ENCODE data around the gene C10orf95. TPM values are rescaled to one million over a fixed set of nuclear protein-coding genes. Genes with fewer than 3 reads are reported as not detected.

C10orf95 gene
- total RNA-seq, 1 donor from 2014 or later = 5.7 TPM

DNA sequence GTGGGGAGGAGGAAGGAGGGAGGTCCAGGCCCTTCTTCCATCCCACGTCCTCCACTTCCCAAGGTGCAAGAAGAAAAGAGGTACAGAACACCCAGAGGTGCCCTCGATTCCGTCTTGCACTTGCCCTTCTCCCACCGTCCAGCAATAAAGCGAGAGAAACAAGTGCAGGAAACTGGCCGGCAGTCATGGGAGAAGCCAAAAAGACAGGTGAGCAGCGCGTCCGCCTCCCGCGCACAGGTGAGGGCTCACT is 1.3 kb downstream of the C10orf95 start:
- Histone ChIP-seq H3K36me3 (no peaks in the 10 kb centered on the region), H3K9me3 (no peaks in the 10 kb centered on the region), H3K4me1 (peaks cover 41% of the 10 kb centered on the region), H3K27ac (peak overlapping the region; percentile 83), H3K27me3 (ENCODE audit: low read depth) (no peaks in the 10 kb centered on the region), H3K4me3 (peak overlapping the region; percentile 69)
- TF ChIP-seq, protein P1, sequence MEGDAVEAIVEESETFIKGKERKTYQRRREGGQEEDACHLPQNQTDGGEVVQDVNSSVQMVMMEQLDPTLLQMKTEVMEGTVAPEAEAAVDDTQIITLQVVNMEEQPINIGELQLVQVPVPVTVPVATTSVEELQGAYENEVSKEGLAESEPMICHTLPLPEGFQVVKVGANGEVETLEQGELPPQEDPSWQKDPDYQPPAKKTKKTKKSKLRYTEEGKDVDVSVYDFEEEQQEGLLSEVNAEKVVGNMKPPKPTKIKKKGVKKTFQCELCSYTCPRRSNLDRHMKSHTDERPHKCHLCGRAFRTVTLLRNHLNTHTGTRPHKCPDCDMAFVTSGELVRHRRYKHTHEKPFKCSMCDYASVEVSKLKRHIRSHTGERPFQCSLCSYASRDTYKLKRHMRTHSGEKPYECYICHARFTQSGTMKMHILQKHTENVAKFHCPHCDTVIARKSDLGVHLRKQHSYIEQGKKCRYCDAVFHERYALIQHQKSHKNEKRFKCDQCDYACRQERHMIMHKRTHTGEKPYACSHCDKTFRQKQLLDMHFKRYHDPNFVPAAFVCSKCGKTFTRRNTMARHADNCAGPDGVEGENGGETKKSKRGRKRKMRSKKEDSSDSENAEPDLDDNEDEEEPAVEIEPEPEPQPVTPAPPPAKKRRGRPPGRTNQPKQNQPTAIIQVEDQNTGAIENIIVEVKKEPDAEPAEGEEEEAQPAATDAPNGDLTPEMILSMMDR (IDR thresholded peaks at IDR 0.05) = no peak
- no peak for DNase-seq
- no peak for ATAC-seq
- intact Hi-C loops (cut with DNase I) = no loop called here

DNA sequence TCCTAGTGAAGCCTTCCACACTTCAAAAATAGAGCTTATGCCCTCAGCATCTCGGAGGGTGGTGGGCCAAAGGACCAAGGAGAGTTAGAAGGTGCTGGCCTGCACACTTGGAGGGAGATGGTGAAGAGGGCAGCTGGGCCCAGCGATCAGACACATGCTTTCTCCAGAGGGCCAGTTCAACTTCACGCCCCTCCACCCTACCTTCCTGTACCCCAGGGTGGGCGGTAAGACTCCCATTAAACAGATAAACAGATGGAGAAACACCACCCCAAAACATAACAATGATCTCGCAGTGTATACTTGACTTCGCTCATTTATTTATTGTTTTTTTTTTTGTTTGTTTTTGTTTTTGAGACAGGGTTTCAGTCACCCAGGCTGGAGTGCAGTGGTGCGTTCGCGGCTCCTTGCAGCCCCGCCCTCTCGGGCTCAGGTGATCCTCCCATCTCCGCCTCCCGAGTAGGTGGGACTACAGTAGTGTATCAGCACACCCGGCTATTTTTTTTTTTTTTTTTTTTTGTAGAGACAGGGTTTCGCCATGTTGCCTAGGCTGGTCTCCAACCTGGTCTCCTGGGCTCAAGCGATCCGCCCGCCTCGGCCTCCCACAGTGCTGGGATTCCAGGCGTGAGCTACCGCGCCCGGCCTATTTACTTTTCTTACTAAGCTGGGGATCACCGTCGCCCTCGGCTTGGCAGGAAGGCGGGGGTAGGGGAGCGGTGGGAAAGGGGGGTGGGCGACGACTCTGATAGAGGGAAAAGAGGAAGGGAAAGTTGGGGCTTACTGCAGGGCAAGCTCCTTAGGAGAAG is 1.8 kb downstream of the C10orf95 start:
- intact Hi-C loops (cut with DNase I) = no loop called here
- H3K36me3 ChIP-seq = no peaks in the 10 kb centered on the region
- TF ChIP-seq, protein P1 (IDR thresholded peaks at IDR 0.05) = no peak
- peak; percentile 81 to 85 for ATAC-seq
- no peaks in the 10 kb centered on the region for H3K27me3 ChIP-seq (ENCODE audit: low read depth)
- peak overlapping the region; percentile 69 for H3K4me3 ChIP-seq
- peak overlapping the region; percentile 83 for H3K27ac ChIP-seq
- DNase-seq = peak; percentile 91
- H3K9me3 ChIP-seq = no peaks in the 10 kb centered on the region
- H3K4me1 ChIP-seq = peaks cover 36% of the 10 kb centered on the region

DNA sequence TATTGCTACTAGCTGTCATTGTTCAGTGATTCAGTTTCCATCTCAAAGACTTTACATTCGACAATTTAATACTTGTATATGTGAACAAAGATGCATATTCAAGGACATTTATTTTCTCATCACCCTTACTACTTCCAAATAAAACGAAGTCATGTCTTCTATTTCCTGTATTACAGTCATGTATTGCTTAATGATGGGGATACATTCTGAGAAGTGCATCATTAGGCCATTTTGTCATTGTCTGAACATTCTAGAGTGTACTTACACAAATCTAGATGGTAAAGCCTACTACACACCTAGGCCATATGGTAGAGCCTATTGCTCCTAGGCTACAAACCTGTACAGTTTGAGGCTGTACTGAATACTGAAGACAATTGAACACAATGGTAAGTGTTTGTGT is 6.5 kb downstream of the C10orf95 start:
- Histone ChIP-seq H3K36me3 (no peaks in the 10 kb centered on the region), H3K4me3 (no peak overlapping the region), H3K27me3 (ENCODE audit: low read depth) (no peaks in the 10 kb centered on the region), H3K9me3 (no peaks in the 10 kb centered on the region), H3K27ac (no peak overlapping the region), H3K4me1 (peaks cover 6% of the 10 kb centered on the region)
- no peak for ATAC-seq
- no peak for DNase-seq
- TF ChIP-seq, protein P1 (IDR thresholded peaks at IDR 0.05) = no peak
- intact Hi-C loops (cut with DNase I) = no loop called here

DNA sequence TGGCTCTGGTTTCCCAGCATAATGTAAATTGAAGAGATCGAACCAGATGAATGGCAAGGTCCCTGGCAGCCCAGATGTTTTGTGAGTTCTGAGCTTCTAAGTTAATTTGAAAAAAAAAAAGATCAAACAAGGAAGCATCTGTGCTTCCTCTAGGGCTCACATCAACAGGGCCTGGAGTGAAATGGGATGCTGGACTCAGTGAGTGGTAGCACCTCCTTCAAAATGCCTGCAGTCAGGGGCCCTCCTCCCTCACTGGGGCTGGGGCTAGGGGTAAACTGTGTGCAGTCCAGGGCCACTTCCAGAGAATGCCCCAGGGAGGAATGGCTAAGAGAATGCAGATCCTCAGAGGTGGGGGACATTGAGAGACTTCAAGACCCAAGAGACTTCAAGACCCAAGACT is 13.0 kb downstream of the C10orf95 start:
- Histone ChIP-seq H3K27me3 (ENCODE audit: low read depth) (no peaks in the 10 kb centered on the region), H3K27ac (no peak overlapping the region), H3K9me3 (no peaks in the 10 kb centered on the region), H3K4me3 (peak overlapping the region; percentile 3), H3K36me3 (no peaks in the 10 kb centered on the region), H3K4me1 (peaks cover 50% of the 10 kb centered on the region)
- TF ChIP-seq, protein P1 (IDR thresholded peaks at IDR 0.05) = no peak
- no peak for ATAC-seq
- no peak for DNase-seq
- intact Hi-C loops (cut with DNase I) = no loop called here

DNA sequence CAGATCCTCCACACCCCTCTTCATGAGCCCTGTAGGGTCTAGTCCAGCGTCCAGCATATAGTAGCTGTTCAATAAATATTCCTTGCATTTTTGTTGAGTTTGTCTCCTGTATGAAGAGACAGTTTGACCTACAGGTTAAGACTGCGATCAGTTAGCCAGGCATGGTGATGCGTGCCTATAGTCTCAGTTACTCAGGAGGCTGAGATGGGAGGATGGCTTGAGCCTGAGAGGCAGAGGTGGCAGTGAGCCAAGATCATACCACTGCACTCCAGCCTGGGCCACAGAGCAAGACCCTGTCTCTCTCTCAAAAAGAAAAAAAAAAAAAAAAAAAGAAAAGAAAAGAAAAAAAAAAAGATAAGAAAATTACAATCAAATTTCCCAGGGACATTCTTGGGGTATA is 13.8 kb downstream of the C10orf95 start:
- intact Hi-C loops (cut with DNase I) = no loop called here

More for the DNA sequence above, 13.8 kb downstream of the C10orf95 start:
- H3K4me1 ChIP-seq = peaks cover 55% of the 10 kb centered on the region
- no peaks in the 10 kb centered on the region for H3K27me3 ChIP-seq (ENCODE audit: low read depth)
- ATAC-seq = no peak
- TF ChIP-seq, protein P1 (IDR thresholded peaks at IDR 0.05) = no peak
- no peak for DNase-seq
- H3K9me3 ChIP-seq = no peaks in the 10 kb centered on the region
- no peak overlapping the region for H3K27ac ChIP-seq
- H3K36me3 ChIP-seq = no peaks in the 10 kb centered on the region
- H3K4me3 ChIP-seq = peak overlapping the region; percentile 52

Data from lower lobe of right lung (tissue), 2 donors.